Measurements from ENCODE around the gene ABCC6.
"Not testable (repeated sequence)": the region's sequence is repeated elsewhere in the genome, so short reads cannot be mapped to it uniquely, and the experiment has no call there.

DNA sequence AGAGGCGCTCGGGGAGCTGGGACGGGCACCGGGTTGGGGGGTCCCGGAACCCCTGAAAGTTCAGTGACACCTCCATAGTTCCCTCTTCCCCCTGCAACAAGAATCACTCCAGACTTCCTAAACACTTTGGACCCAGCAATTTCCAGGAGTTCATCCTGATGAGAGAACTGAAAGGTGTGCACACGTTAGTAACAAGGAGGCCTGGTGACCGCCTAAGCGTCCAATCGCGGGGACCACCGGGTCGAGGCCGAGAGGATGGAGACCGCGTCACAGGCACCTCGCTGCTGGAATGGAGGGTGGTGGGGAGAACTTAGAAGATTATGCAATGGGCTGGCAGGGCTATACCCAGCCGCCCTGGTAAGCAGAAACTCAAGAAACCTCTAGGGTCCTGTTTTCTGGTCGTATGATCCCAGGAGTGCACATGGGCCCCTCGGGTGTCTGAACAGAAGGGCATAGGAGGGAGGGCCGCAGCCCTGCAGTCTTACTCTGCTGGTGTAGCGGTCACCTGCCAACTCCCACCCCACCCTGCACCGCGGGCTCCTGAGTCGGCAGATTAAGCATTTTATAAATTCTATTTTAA, 458 bp upstream of the ABCC6 start:
- not testable (repeated sequence) for TF ChIP-seq POLR2A (IDR thresholded peaks at IDR 0.05; ENCODE audit: borderline replicate concordance, extremely low read depth, insufficient read depth, insufficient read length); EZH2 (IDR thresholded peaks at IDR 0.05); JUND (IDR thresholded peaks at IDR 0.05); EZH2phosphoT487 (IDR thresholded peaks at IDR 0.05; ENCODE audit: borderline replicate concordance); EGR1 (IDR thresholded peaks at IDR 0.05; ENCODE audit: low read depth); ELF1 (IDR thresholded peaks at IDR 0.05; ENCODE audit: borderline replicate concordance, low read depth); POLR2AphosphoS5 (IDR thresholded peaks at IDR 0.05; ENCODE audit: low read depth, low read length); YY1 (IDR thresholded peaks at IDR 0.05; ENCODE audit: extremely low read depth, insufficient replicate concordance, low read depth, low read length); FOSL1 (IDR thresholded peaks at IDR 0.05; ENCODE audit: low read depth); ZNF274 (IDR thresholded peaks at IDR 0.05; ENCODE audit: low read depth, low read length)
- TF ChIP-seq, protein P1, sequence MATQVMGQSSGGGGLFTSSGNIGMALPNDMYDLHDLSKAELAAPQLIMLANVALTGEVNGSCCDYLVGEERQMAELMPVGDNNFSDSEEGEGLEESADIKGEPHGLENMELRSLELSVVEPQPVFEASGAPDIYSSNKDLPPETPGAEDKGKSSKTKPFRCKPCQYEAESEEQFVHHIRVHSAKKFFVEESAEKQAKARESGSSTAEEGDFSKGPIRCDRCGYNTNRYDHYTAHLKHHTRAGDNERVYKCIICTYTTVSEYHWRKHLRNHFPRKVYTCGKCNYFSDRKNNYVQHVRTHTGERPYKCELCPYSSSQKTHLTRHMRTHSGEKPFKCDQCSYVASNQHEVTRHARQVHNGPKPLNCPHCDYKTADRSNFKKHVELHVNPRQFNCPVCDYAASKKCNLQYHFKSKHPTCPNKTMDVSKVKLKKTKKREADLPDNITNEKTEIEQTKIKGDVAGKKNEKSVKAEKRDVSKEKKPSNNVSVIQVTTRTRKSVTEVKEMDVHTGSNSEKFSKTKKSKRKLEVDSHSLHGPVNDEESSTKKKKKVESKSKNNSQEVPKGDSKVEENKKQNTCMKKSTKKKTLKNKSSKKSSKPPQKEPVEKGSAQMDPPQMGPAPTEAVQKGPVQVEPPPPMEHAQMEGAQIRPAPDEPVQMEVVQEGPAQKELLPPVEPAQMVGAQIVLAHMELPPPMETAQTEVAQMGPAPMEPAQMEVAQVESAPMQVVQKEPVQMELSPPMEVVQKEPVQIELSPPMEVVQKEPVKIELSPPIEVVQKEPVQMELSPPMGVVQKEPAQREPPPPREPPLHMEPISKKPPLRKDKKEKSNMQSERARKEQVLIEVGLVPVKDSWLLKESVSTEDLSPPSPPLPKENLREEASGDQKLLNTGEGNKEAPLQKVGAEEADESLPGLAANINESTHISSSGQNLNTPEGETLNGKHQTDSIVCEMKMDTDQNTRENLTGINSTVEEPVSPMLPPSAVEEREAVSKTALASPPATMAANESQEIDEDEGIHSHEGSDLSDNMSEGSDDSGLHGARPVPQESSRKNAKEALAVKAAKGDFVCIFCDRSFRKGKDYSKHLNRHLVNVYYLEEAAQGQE (IDR thresholded peaks at IDR 0.05; ENCODE audit: low read depth) = not testable (repeated sequence)
- TF ChIP-seq, protein P2, sequence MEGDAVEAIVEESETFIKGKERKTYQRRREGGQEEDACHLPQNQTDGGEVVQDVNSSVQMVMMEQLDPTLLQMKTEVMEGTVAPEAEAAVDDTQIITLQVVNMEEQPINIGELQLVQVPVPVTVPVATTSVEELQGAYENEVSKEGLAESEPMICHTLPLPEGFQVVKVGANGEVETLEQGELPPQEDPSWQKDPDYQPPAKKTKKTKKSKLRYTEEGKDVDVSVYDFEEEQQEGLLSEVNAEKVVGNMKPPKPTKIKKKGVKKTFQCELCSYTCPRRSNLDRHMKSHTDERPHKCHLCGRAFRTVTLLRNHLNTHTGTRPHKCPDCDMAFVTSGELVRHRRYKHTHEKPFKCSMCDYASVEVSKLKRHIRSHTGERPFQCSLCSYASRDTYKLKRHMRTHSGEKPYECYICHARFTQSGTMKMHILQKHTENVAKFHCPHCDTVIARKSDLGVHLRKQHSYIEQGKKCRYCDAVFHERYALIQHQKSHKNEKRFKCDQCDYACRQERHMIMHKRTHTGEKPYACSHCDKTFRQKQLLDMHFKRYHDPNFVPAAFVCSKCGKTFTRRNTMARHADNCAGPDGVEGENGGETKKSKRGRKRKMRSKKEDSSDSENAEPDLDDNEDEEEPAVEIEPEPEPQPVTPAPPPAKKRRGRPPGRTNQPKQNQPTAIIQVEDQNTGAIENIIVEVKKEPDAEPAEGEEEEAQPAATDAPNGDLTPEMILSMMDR (IDR thresholded peaks at IDR 0.05 in 2 of 3, conservative IDR thresholded peaks at IDR 0.05 in 1 of 3; ENCODE audit: borderline replicate concordance in 1 of 3, insufficient read depth in 1 of 3, low read depth in 2 of 3, low read length in 2 of 3) = not testable (repeated sequence)
- TF ChIP-seq, protein P3, sequence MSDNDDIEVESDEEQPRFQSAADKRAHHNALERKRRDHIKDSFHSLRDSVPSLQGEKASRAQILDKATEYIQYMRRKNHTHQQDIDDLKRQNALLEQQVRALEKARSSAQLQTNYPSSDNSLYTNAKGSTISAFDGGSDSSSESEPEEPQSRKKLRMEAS (IDR thresholded peaks at IDR 0.05) = not testable (repeated sequence)

Measured in HCT116 (cell line).